ENCODE measurements around the gene SASH1.

SASH1 gene

GRCh38 chr6:148450866-148451265, 108.2 kb downstream of the SASH1 start:
- Histone ChIP-seq H2BK120ac (ENCODE audit: low read depth, low read length) (no peak overlapping the region), H3K27ac (replicated peaks; ENCODE audit: low read length) (no peak overlapping the region), H3K18ac (ENCODE audit: low read length) (no peak overlapping the region), H3K4me3 (ENCODE audit: low read length in 2 of 2) (no peak overlapping the region), H3K4me1 (ENCODE audit: control insufficient read depth in 2 of 2, insufficient read depth in 1 of 2, low read depth in 1 of 2, low read length in 2 of 2) (peaks cover 12 to 31% of the 10 kb centered on the region in 2 donors), H3K9ac (ENCODE audit: low read depth, low read length, poor library complexity) (no peak overlapping the region), H3K4me2 (ENCODE audit: insufficient read depth, low read length, poor library complexity, severe bottlenecking) (no peak overlapping the region), H3K79me1 (ENCODE audit: low read depth, low read length) (no peaks in the 10 kb centered on the region), H3K23ac (ENCODE audit: low read depth, low read length, poor library complexity) (no peak overlapping the region), H2AK5ac (ENCODE audit: low read depth, low read length) (no peak overlapping the region), H2BK12ac (ENCODE audit: low read length) (no peak overlapping the region), H3K36me3 (replicated peaks in 1 of 2; ENCODE audit: control insufficient read depth in 2 of 2, insufficient read depth in 2 of 2, low read length in 2 of 2) (peaks cover 0 to 8% of the 10 kb centered on the region in 2 donors), H3K27me3 (ENCODE audit: control insufficient read depth in 3 of 3, insufficient read depth in 3 of 3, low read depth in 1 of 3, low read length in 3 of 3) (no peaks in the 10 kb centered on the region), H2AFZ (ENCODE audit: low read length) (no peak overlapping the region), H3K9me3 (replicated peaks in 1 of 2; ENCODE audit: control insufficient read depth in 2 of 2, insufficient read depth in 1 of 2, low read depth in 1 of 2, low read length in 2 of 2) (no peaks in the 10 kb centered on the region), H4K8ac (ENCODE audit: low read depth, low read length) (no peak overlapping the region), H3K4ac (ENCODE audit: low read length) (no peak overlapping the region), H4K91ac (ENCODE audit: low read depth, low read length, poor library complexity) (no peak overlapping the region), H3K14ac (ENCODE audit: low read length) (no peak overlapping the region), H2BK5ac (ENCODE audit: low read length) (no peak overlapping the region), H2BK15ac (ENCODE audit: low read length) (no peak overlapping the region)
- no peak for DNase-seq (ENCODE audit: low spot score)

- H3K36me3 ChIP-seq (replicated peaks in 1 of 2; ENCODE audit: control insufficient read depth in 2 of 2, insufficient read depth in 2 of 2, low read length in 2 of 2): peaks cover 0 to 4% of the 10 kb centered on the region in 2 donors
- no peak overlapping the region for H2BK12ac ChIP-seq (ENCODE audit: low read length)
- no peak overlapping the region for H2BK15ac ChIP-seq (ENCODE audit: low read length)
- no peak overlapping the region for H2AK5ac ChIP-seq (ENCODE audit: low read depth, low read length)
- H3K4me3 ChIP-seq (ENCODE audit: low read length in 2 of 2): no peak overlapping the region
- H3K14ac ChIP-seq (ENCODE audit: low read length): peak overlapping the region; percentile 9
- peak overlapping the region; percentile 25 for H3K23ac ChIP-seq (ENCODE audit: low read depth, low read length, poor library complexity)
- no peak overlapping the region for H2BK5ac ChIP-seq (ENCODE audit: low read length)
- no peak overlapping the region for H4K8ac ChIP-seq (ENCODE audit: low read depth, low read length)
- DNase-seq (ENCODE audit: low spot score): no peak
- H3K4me2 ChIP-seq (ENCODE audit: insufficient read depth, low read length, poor library complexity, severe bottlenecking): no peak overlapping the region
- no CpG with 5 or more reads among the region's 8 CpGs for WGBS, 2 donors (ENCODE audit: extremely low coverage in 2 of 2, insufficient read length in 2 of 2, insufficient replicate concordance in 1 of 2)
- no peak overlapping the region for H3K4ac ChIP-seq (ENCODE audit: low read length)
- H2AFZ ChIP-seq (ENCODE audit: low read length): no peak overlapping the region
- H3K27me3 ChIP-seq (ENCODE audit: control insufficient read depth in 3 of 3, insufficient read depth in 3 of 3, low read depth in 1 of 3, low read length in 3 of 3): no peaks in the 10 kb centered on the region
- H3K9me3 ChIP-seq (replicated peaks in 1 of 2; ENCODE audit: control insufficient read depth in 2 of 2, insufficient read depth in 1 of 2, low read depth in 1 of 2, low read length in 2 of 2): no peaks in the 10 kb centered on the region
- H3K18ac ChIP-seq (ENCODE audit: low read length): no peak overlapping the region
- H3K79me1 ChIP-seq (ENCODE audit: low read depth, low read length): no peaks in the 10 kb centered on the region
- H3K27ac ChIP-seq (replicated peaks; ENCODE audit: low read length): no peak overlapping the region
- no peak overlapping the region for H2BK120ac ChIP-seq (ENCODE audit: low read depth, low read length)
- peaks cover 16 to 33% of the 10 kb centered on the region in 2 donors for H3K4me1 ChIP-seq (ENCODE audit: control insufficient read depth in 2 of 2, insufficient read depth in 1 of 2, low read depth in 1 of 2, low read length in 2 of 2)
- H3K9ac ChIP-seq (ENCODE audit: low read depth, low read length, poor library complexity): peak overlapping the region; percentile 60
- H4K91ac ChIP-seq (ENCODE audit: low read depth, low read length, poor library complexity): no peak overlapping the region
Measured at GRCh38 chr6:148451690-148452089, 109.1 kb downstream of the SASH1 start.

GRCh38 chr6:148452876-148453275, 110.2 kb downstream of the SASH1 start:
- H2BK5ac ChIP-seq (ENCODE audit: low read length): no peak overlapping the region
- H3K4me2 ChIP-seq (ENCODE audit: insufficient read depth, low read length, poor library complexity, severe bottlenecking): no peak overlapping the region
- no peak overlapping the region for H4K91ac ChIP-seq (ENCODE audit: low read depth, low read length, poor library complexity)
- no peak overlapping the region for H2AK5ac ChIP-seq (ENCODE audit: low read depth, low read length)
- no peak overlapping the region for H2BK120ac ChIP-seq (ENCODE audit: low read depth, low read length)
- H3K27ac ChIP-seq (replicated peaks; ENCODE audit: low read length): no peak overlapping the region
- peaks cover 0 to 3% of the 10 kb centered on the region in 2 donors for H3K36me3 ChIP-seq (replicated peaks in 1 of 2; ENCODE audit: control insufficient read depth in 2 of 2, insufficient read depth in 2 of 2, low read length in 2 of 2)
- no peak overlapping the region for H3K14ac ChIP-seq (ENCODE audit: low read length)
- no peak overlapping the region for H2BK12ac ChIP-seq (ENCODE audit: low read length)
- H3K9ac ChIP-seq (ENCODE audit: low read depth, low read length, poor library complexity): no peak overlapping the region
- no peaks in the 10 kb centered on the region for H3K79me1 ChIP-seq (ENCODE audit: low read depth, low read length)
- DNase-seq (ENCODE audit: low spot score): no peak
- H3K23ac ChIP-seq (ENCODE audit: low read depth, low read length, poor library complexity): no peak overlapping the region
- H3K9me3 ChIP-seq (replicated peaks in 1 of 2; ENCODE audit: control insufficient read depth in 2 of 2, insufficient read depth in 1 of 2, low read depth in 1 of 2, low read length in 2 of 2): no peaks in the 10 kb centered on the region
- no peak overlapping the region for H3K4me3 ChIP-seq (ENCODE audit: low read length in 2 of 2)
- H4K8ac ChIP-seq (ENCODE audit: low read depth, low read length): no peak overlapping the region
- no peak overlapping the region for H2BK15ac ChIP-seq (ENCODE audit: low read length)
- peaks cover 16 to 33% of the 10 kb centered on the region in 2 donors for H3K4me1 ChIP-seq (ENCODE audit: control insufficient read depth in 2 of 2, insufficient read depth in 1 of 2, low read depth in 1 of 2, low read length in 2 of 2)
- H3K4ac ChIP-seq (ENCODE audit: low read length): no peak overlapping the region
- no peaks in the 10 kb centered on the region for H3K27me3 ChIP-seq (ENCODE audit: control insufficient read depth in 3 of 3, insufficient read depth in 3 of 3, low read depth in 1 of 3, low read length in 3 of 3)
- no CpG with 5 or more reads among the region's 16 CpGs for WGBS, 2 donors (ENCODE audit: extremely low coverage in 2 of 2, insufficient read length in 2 of 2, insufficient replicate concordance in 1 of 2)
- no peak overlapping the region for H2AFZ ChIP-seq (ENCODE audit: low read length)
- H3K18ac ChIP-seq (ENCODE audit: low read length): peak overlapping the region; percentile 38

DNA sequence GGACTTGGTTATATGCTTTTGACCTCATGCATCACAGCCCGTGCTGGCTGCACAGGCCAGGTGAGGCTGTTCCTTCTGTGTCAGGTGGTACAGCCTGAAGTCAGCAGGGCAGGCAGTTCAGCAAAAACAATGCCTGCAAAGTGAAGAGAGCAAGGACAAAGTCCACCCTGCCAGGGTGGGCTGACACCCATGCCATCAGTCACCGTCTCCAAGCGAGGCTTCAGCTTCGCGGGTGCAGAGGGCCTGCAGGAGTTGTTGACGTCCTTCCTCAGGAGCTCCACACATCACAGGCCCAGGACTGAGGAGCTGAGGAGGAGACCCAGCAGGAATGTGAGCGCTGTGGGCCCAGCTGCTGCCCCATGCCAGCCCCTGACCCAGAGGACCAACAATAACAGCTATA, 111.3 kb downstream of the SASH1 start:
- no peak overlapping the region for H3K18ac ChIP-seq (ENCODE audit: low read length)
- H4K8ac ChIP-seq (ENCODE audit: low read depth, low read length): no peak overlapping the region
- H3K4me1 ChIP-seq (ENCODE audit: control insufficient read depth in 2 of 2, insufficient read depth in 1 of 2, low read depth in 1 of 2, low read length in 2 of 2): peaks cover 14 to 33% of the 10 kb centered on the region in 2 donors
- H2BK120ac ChIP-seq (ENCODE audit: low read depth, low read length): no peak overlapping the region
- H2AFZ ChIP-seq (ENCODE audit: low read length): no peak overlapping the region
- WGBS, 2 donors (ENCODE audit: extremely low coverage in 2 of 2, insufficient read length in 2 of 2, insufficient replicate concordance in 1 of 2): no CpG with 5 or more reads among the region's 7 CpGs
- H2BK12ac ChIP-seq (ENCODE audit: low read length): no peak overlapping the region
- no peak overlapping the region for H3K9ac ChIP-seq (ENCODE audit: low read depth, low read length, poor library complexity)
- no peak overlapping the region for H3K4ac ChIP-seq (ENCODE audit: low read length)
- DNase-seq (ENCODE audit: low spot score): no peak
- H2BK15ac ChIP-seq (ENCODE audit: low read length): no peak overlapping the region
- H3K27ac ChIP-seq (replicated peaks; ENCODE audit: low read length): no peak overlapping the region
- H3K79me1 ChIP-seq (ENCODE audit: low read depth, low read length): no peaks in the 10 kb centered on the region
- H3K4me3 ChIP-seq (ENCODE audit: low read length in 2 of 2): no peak overlapping the region
- no peak overlapping the region for H3K14ac ChIP-seq (ENCODE audit: low read length)
- no peaks in the 10 kb centered on the region for H3K27me3 ChIP-seq (ENCODE audit: control insufficient read depth in 3 of 3, insufficient read depth in 3 of 3, low read depth in 1 of 3, low read length in 3 of 3)
- H3K23ac ChIP-seq (ENCODE audit: low read depth, low read length, poor library complexity): peak overlapping the region; percentile 6
- peaks cover 0 to 3% of the 10 kb centered on the region in 2 donors for H3K36me3 ChIP-seq (replicated peaks in 1 of 2; ENCODE audit: control insufficient read depth in 2 of 2, insufficient read depth in 2 of 2, low read length in 2 of 2)
- no peak overlapping the region for H2BK5ac ChIP-seq (ENCODE audit: low read length)
- no peaks in the 10 kb centered on the region for H3K9me3 ChIP-seq (replicated peaks in 1 of 2; ENCODE audit: control insufficient read depth in 2 of 2, insufficient read depth in 1 of 2, low read depth in 1 of 2, low read length in 2 of 2)
- H3K4me2 ChIP-seq (ENCODE audit: insufficient read depth, low read length, poor library complexity, severe bottlenecking): no peak overlapping the region
- no peak overlapping the region for H4K91ac ChIP-seq (ENCODE audit: low read depth, low read length, poor library complexity)
- no peak overlapping the region for H2AK5ac ChIP-seq (ENCODE audit: low read depth, low read length)
